ENCODE data around the gene TMC3.

DNA sequence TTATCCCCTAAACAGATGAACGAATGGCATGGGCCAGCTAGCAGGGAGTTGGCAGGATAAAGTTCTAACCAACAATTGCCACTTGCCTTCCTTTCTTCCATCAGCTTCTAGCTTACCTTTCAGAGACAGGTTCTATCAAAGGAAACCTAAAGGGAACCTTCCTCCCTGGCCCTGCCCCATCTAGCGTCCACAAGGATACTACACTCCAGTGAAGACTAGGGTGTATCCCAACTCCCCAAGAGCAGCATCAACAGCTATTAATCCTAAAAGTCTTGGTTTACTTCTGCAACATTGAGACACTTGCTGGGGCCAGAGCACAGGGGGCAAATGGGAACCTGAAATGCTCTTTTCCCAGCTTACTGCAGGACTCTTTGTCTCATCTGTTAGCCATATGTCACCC is 37.0 kb upstream of the TMC3 start:
- TF ChIP-seq, protein P1, sequence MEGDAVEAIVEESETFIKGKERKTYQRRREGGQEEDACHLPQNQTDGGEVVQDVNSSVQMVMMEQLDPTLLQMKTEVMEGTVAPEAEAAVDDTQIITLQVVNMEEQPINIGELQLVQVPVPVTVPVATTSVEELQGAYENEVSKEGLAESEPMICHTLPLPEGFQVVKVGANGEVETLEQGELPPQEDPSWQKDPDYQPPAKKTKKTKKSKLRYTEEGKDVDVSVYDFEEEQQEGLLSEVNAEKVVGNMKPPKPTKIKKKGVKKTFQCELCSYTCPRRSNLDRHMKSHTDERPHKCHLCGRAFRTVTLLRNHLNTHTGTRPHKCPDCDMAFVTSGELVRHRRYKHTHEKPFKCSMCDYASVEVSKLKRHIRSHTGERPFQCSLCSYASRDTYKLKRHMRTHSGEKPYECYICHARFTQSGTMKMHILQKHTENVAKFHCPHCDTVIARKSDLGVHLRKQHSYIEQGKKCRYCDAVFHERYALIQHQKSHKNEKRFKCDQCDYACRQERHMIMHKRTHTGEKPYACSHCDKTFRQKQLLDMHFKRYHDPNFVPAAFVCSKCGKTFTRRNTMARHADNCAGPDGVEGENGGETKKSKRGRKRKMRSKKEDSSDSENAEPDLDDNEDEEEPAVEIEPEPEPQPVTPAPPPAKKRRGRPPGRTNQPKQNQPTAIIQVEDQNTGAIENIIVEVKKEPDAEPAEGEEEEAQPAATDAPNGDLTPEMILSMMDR (IDR thresholded peaks at IDR 0.05; ENCODE audit: insufficient read depth, low read depth, low read length), result no peak
- TF ChIP-seq EZH2 (IDR thresholded peaks at IDR 0.05; ENCODE audit: insufficient read depth, low read length), result no peak
